SJCRH30 (cell line): Measurements from ENCODE around the gene TEAD1. TPM values are rescaled to one million over a fixed set of nuclear protein-coding genes. Genes with fewer than 3 reads are reported as not detected.

Source experiments
- DNase-seq, 2 experiments: peaks; one replicate each; pipeline ENCODE4 v3.0.0-alpha.2; 2015 to 2020
- H3K27ac ChIP-seq: fragments of 250-450 bp; sonication (Bioruptor Pico); 2 replicates; pipeline ENCODE4 v1.5.1; 2020; ENCODE audit warnings: mild to moderate bottlenecking, moderate library complexity
- H3K27me3 ChIP-seq: fragments of 250-450 bp; sonication (Bioruptor Pico); 2 replicates; pipeline ENCODE4 v1.5.1; 2020; ENCODE audit warnings: mild to moderate bottlenecking, moderate library complexity
- H3K36me3 ChIP-seq: fragments of 250-450 bp; sonication (Bioruptor Pico); 2 replicates; pipeline ENCODE4 v1.5.1; 2020; ENCODE audit warnings: mild to moderate bottlenecking, moderate library complexity
- H3K4me1 ChIP-seq: fragments of 250-450 bp; sonication (Bioruptor Pico); 2 replicates; pipeline ENCODE4 v1.5.1; 2020; ENCODE audit warnings: mild to moderate bottlenecking, moderate library complexity
- H3K4me3 ChIP-seq: fragments of 250-450 bp; sonication (Bioruptor Pico); 2 replicates; pipeline ENCODE4 v1.5.1; 2020; ENCODE audit warnings: mild to moderate bottlenecking, moderate library complexity
- H3K9me3 ChIP-seq: fragments of 250-450 bp; sonication (Bioruptor Pico); replicated peaks from 2 replicates; pipeline ENCODE4 v1.5.1; 2020; ENCODE audit warnings: mild to moderate bottlenecking, moderate library complexity
- total RNA-seq: library from RNA; depleted of rRNA; stranded (reverse); fragments of >200 nt; shearing (Covaris generic); gene quantifications from 2 replicates; pipeline ENCODE4 v1.2.3, GENCODE V29; 2014

The TEAD1 gene
- total RNA-seq, 1 experiment from 2014 or later, result 84.4 TPM

- H3K4me3 ChIP-seq, result no peak overlapping the region
- H3K27ac ChIP-seq, result no peak overlapping the region
- no peak for DNase-seq
- H3K9me3 ChIP-seq, result no peaks in the 10 kb centered on the region; the same call in 1 of the 2 replicates
- H3K36me3 ChIP-seq, result peaks cover 8% of the 10 kb centered on the region; the same call in 1 of the 2 replicates
- H3K4me1 ChIP-seq, result no peaks in the 10 kb centered on the region
- no peaks in the 10 kb centered on the region for H3K27me3 ChIP-seq
Measured at GRCh38 chr11:12735262-12735661, 61.0 kb downstream of the TEAD1 start.

GRCh38 chr11:12737024-12737423 is 62.8 kb downstream of the TEAD1 start:
- Histone ChIP-seq H3K27me3 (no peaks in the 10 kb centered on the region), H3K9me3 (no peaks in the 10 kb centered on the region; the same call in 1 of the 2 replicates), H3K4me3 (no peak overlapping the region), H3K4me1 (no peaks in the 10 kb centered on the region), H3K27ac (no peak overlapping the region), H3K36me3 (peaks cover 9% of the 10 kb centered on the region; the same call in 1 of the 2 replicates)
- no peak for DNase-seq

- peaks cover 7% of the 10 kb centered on the region for H3K4me1 ChIP-seq
- H3K27ac ChIP-seq, result no peak overlapping the region
- no peaks in the 10 kb centered on the region; the same call in 1 of the 2 replicates for H3K9me3 ChIP-seq
- no peak for DNase-seq
- no peaks in the 10 kb centered on the region for H3K27me3 ChIP-seq
- H3K36me3 ChIP-seq, result 0 out of 2 replicates have a peak, but pooled peaks cover 4% of the 10 kb centered on the region
- no peak overlapping the region for H3K4me3 ChIP-seq
Measured at GRCh38 chr11:12741671-12742216, 67.5 kb downstream of the TEAD1 start.

- Histone ChIP-seq H3K4me1 (peaks cover 10% of the 10 kb centered on the region), H3K36me3 (0 out of 2 replicates have a peak, but pooled peaks cover 2% of the 10 kb centered on the region), H3K27me3 (no peaks in the 10 kb centered on the region), H3K4me3 (no peak overlapping the region), H3K9me3 (no peaks in the 10 kb centered on the region; the same call in 1 of the 2 replicates), H3K27ac (no peak overlapping the region)
- no peak for DNase-seq
Measured at GRCh38 chr11:12743834-12744449, 69.7 kb downstream of the TEAD1 start.

- no peak overlapping the region for H3K4me3 ChIP-seq
- DNase-seq, result no peak
- H3K36me3 ChIP-seq, result 0 out of 2 replicates have a peak, but pooled peaks cover 2% of the 10 kb centered on the region
- H3K27ac ChIP-seq, result no peak overlapping the region
- H3K4me1 ChIP-seq, result peaks cover 10% of the 10 kb centered on the region
- no peaks in the 10 kb centered on the region for H3K27me3 ChIP-seq
- H3K9me3 ChIP-seq, result no peaks in the 10 kb centered on the region; the same call in 1 of the 2 replicates
Measured at GRCh38 chr11:12744826-12745502, 70.7 kb downstream of the TEAD1 start.

GRCh38 chr11:12745787-12746186 is 71.6 kb downstream of the TEAD1 start:
- Histone ChIP-seq H3K27me3 (no peaks in the 10 kb centered on the region), H3K36me3 (no peaks in the 10 kb centered on the region), H3K9me3 (no peaks in the 10 kb centered on the region), H3K27ac (no peak overlapping the region), H3K4me1 (peaks cover 10% of the 10 kb centered on the region), H3K4me3 (no peak overlapping the region)
- no peak for DNase-seq

- Histone ChIP-seq H3K9me3 (no peaks in the 10 kb centered on the region), H3K27me3 (no peaks in the 10 kb centered on the region), H3K4me1 (peaks cover 10% of the 10 kb centered on the region), H3K36me3 (no peaks in the 10 kb centered on the region), H3K27ac (no peak overlapping the region), H3K4me3 (no peak overlapping the region)
- peak; percentile 97 to 98 for DNase-seq
Measured at GRCh38 chr11:12746593-12747097, 72.4 kb downstream of the TEAD1 start.

- no peak for DNase-seq
- Histone ChIP-seq H3K36me3 (no peaks in the 10 kb centered on the region), H3K27me3 (no peaks in the 10 kb centered on the region), H3K9me3 (no peaks in the 10 kb centered on the region), H3K27ac (no peak overlapping the region), H3K4me3 (no peak overlapping the region), H3K4me1 (peaks cover 10% of the 10 kb centered on the region)
Measured at GRCh38 chr11:12748561-12748960, 74.3 kb downstream of the TEAD1 start.

GRCh38 chr11:12749442-12749841 is 75.2 kb downstream of the TEAD1 start:
- Histone ChIP-seq H3K27me3 (no peaks in the 10 kb centered on the region), H3K4me3 (no peak overlapping the region), H3K36me3 (no peaks in the 10 kb centered on the region), H3K27ac (no peak overlapping the region), H3K4me1 (peaks cover 10% of the 10 kb centered on the region), H3K9me3 (no peaks in the 10 kb centered on the region)
- DNase-seq, result no peak

GRCh38 chr11:12750181-12750580 is 76.0 kb downstream of the TEAD1 start:
- Histone ChIP-seq H3K27me3 (no peaks in the 10 kb centered on the region), H3K9me3 (no peaks in the 10 kb centered on the region), H3K36me3 (no peaks in the 10 kb centered on the region), H3K27ac (no peak overlapping the region), H3K4me1 (peaks cover 10% of the 10 kb centered on the region), H3K4me3 (no peak overlapping the region)
- DNase-seq, result no peak

- Histone ChIP-seq H3K36me3 (no peaks in the 10 kb centered on the region), H3K9me3 (no peaks in the 10 kb centered on the region), H3K27ac (no peak overlapping the region), H3K4me1 (no peaks in the 10 kb centered on the region; the same call in 1 of the 2 replicates), H3K4me3 (no peak overlapping the region), H3K27me3 (no peaks in the 10 kb centered on the region)
- no peak for DNase-seq
Measured at GRCh38 chr11:12752868-12753524, 78.8 kb downstream of the TEAD1 start.

GRCh38 chr11:12754021-12754420 is 79.8 kb downstream of the TEAD1 start:
- no peak overlapping the region for H3K4me3 ChIP-seq
- no peak overlapping the region for H3K27ac ChIP-seq
- H3K9me3 ChIP-seq, result no peaks in the 10 kb centered on the region
- no peaks in the 10 kb centered on the region for H3K36me3 ChIP-seq
- H3K4me1 ChIP-seq, result no peaks in the 10 kb centered on the region; the same call in 1 of the 2 replicates
- H3K27me3 ChIP-seq, result no peaks in the 10 kb centered on the region
- no peak for DNase-seq

GRCh38 chr11:12754582-12755234 is 80.5 kb downstream of the TEAD1 start:
- H3K4me1 ChIP-seq, result no peaks in the 10 kb centered on the region; the same call in 1 of the 2 replicates
- no peak for DNase-seq
- H3K36me3 ChIP-seq, result no peaks in the 10 kb centered on the region
- H3K27me3 ChIP-seq, result no peaks in the 10 kb centered on the region
- no peak overlapping the region for H3K4me3 ChIP-seq
- H3K27ac ChIP-seq, result no peak overlapping the region
- no peaks in the 10 kb centered on the region for H3K9me3 ChIP-seq
